Activated CD4-positive, alpha-beta T cell treated with anti-CD3 and anti-CD28 coated beads, Interleukin-2, amount 50 U/mL, for 16 hours (primary cell): ENCODE measurements around the gene SGPP2.

Experiments used
- DNase-seq: peaks from one replicate; pipeline ENCODE4 v3.0.0-alpha.2; 2020

SGPP2 gene

DNA sequence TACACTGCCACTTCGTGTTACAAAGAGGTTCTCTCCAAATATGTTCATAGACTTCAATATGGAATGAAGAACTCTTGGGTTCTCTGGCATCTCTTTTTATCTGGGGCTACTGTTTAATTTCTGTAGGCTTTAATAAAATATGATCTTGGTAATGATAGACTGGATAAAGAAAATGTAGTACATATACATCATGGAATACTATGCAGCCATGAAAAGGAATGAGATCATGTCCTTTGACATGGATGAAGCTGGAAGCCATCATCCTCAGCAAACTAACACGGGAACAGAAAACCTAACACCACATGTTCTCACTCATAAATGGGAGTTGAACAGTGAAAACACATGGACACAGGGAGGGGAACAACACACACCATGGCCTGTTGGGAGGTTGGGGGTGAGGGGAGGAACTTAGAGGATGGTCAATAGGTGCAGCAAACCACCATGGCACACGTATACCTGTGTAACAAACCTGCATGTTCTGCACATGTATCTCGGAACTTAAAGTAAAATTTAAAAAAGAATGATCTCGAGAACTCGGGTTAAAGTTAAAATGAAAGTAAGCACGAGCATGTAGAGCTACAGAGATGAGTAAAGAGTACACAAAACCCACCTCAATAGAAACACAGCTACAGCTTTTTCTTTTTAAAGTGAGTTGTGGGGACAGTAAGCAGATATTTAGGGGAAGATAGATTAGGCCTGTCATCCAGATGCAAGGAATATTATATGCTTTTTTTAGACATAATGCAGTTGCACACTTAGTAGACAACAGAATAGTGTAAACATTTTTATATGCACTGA lies 102.3 kb downstream of the SGPP2 start:
- DNase-seq, result no peak

DNA sequence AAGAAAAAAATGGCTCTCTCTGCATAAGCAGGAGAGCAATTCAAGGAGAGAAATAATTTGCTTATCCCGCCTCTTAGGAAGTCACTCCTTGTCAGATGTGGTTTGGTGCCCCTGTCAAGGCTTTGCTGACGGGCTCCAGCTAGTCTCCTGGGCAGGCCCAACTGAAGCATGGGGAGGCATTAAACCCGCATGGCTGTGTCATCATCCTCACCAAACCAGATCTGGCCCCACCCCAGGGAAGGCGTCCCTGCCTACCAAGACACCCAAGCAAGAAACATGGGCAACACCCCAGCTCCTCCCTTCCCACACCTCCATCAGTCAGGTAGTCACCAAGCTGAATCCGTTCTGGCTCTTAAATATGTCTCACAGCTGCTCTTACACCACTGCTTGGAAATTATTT lies 108.0 kb downstream of the SGPP2 start:
- DNase-seq, result no peak

DNA sequence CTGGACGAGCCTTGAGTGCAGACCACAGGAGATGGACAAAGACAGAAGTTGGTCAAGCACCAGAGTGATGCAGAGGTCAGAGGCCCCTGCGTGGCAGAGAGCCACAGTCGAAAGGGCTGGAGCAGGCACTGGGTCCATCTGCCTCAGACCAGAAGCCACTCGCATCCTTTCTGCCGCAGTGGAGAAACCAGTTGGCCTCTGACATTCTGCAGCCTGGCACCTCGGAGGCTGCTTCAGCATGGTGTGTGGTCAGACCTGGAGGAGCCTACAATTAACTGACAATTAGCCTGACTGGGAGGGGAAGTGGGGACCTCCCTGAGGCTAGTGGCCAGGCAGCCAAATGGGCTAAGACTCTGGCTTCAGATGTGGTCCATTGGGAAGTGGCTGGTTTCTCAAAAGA lies 111.1 kb downstream of the SGPP2 start:
- DNase-seq, result no peak

DNA sequence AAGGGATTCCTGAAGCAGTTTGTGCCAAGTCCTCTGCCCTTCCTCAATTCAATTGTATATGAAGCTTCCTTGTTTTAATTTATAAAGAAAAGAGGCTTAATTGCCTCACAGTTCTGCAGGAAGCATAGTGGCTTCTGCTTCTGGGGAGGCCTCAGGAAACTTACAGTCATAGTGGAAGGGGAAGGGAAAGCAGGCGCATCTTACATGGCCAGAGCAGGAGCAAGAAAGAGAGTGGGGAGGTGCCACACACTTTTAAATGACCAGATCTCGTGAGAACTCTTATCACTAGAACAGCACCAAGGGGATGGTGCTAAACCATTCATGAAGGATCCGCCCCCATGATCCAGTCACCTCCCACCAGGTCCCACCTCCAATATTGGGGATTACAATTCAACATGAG lies 114.2 kb downstream of the SGPP2 start:
- DNase-seq, result no peak

DNA sequence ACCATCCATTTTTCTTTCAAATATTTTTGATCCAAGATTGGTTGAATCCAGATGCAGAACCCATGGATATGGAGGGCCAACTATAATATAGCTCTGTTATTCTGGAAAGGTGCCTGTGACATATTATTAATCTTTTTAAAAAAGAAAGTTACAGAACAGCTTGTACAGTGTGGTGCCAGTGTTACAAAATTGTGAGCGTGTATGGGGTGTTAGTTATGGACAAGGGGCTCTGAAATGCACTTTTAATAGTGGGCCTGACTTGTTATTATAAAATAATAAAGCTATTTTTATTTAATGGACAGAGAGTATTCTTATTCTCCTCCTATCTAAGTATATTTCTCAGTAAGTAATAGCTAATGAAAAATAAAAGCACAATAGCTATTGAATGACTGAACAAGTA lies 120.3 kb downstream of the SGPP2 start:
- DNase-seq, result no peak

DNA sequence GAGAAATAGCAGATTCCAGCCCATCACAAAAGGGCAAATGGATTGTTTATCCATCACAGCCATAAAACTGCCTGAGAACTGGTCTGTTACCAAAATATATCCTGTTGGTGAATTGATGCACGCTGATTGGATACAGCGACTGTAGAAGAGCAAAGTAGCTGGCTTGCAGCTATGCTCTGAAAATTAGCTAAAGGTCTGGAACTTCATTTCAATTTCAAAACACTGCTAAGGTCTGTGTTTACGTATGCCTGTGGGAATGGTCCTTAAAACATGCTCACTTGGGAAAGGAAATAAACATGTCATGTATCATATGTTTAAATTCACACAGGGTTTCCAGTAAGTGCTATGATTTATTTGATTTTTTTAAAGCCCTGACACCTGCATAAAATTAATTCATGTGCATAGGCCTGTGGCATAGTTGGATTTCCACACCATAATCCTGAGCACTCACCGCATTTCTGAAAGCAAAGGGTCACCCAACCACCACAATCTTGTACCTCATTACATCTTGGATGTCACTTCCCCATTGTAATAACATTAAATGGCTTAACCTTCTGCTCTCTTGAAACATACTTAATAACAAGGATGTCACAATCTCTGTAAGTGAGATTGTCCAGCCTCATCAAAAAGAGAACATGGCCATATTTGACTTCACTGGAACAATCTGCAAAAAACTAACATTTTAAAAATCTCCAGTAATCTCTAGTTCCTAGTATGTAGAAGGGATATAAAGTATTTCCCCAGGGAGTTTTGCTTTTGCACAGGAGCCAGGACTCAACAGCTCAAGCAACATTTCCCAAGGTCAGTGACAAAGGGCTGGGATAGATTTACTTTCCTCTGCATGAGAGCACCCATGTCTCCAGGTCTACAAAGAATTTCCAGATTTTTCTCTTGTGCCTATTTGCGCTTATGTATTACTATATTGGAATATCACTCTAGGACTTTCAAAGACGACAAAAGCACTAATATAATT lies 121.8 kb downstream of the SGPP2 start:
- no peak for DNase-seq

DNA sequence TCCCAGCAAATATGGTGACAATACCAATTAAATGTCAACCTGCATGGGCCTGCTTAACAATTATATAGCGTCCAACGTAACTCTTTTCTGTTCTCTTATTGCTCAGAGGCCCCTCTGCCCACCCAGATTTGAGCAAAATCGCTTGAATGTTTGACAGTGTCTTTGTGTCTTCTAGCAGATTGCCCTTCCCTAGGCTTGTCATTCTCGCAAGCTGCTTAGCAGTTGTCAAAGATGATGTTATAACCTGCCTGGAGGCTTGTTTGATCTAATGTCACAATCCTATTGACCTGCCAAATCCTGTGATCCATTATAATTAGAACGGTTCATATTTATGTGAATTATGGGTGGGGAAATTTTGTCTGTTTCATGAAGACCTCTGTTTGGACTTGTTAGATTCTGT lies 122.7 kb downstream of the SGPP2 start:
- no peak for DNase-seq

DNA sequence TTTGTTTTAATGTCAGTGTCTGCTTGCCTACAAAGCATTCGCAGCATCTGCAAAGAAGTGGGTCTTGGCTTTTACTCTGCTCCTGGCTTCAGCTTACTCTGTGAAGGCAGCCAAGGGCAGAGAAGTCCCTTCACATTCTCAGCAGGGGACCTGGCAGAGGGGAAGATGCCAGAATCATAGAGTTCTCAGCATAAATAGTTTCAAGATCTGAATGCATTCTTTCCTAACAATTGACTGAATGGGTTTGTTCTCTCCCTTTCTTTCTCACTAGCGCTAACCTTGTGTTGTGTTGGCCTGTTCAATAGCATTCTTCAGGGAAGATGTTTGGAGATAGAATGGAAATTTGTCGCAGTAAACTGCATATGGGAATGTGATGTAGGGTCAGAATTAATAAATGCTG lies 124.6 kb downstream of the SGPP2 start:
- no peak for DNase-seq

DNA sequence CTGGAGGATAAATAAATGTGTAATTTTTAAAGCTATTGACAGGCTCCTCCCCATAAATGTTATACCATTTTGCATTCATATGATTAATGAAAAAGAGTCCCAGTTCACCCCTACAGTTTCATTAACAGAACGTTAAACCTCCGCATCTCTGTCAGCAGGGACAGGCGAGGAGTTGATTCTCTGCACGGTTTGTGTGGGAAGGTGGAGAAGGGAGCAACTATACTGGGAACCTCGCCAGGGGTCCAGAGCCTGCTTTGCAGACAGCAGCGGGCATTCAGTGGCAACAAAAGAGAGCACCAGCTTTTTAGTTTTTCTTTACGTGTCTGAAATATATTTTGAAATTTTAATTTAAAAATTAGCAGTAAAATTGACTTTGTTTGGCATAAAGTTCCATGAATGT lies 130.2 kb downstream of the SGPP2 start:
- DNase-seq, result no peak

DNA sequence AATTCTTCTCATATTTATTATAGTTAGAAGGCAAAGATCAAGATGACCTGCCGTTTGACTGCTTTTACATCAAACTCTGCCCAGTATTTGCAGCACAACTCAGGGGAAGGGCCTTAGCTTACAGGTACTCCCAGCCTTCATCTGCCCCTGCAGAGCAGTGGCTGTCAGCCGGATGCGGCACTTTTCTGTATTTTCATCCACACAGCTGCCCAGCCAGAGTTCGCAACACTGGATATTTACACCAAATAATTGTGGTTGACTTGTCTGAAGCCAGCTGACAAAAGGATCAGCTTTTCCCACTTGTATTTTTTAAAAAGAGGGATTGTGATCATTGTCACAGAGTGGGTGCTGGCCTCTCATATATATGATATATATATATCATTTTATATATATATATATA lies 136.8 kb downstream of the SGPP2 start:
- DNase-seq, result no peak

DNA sequence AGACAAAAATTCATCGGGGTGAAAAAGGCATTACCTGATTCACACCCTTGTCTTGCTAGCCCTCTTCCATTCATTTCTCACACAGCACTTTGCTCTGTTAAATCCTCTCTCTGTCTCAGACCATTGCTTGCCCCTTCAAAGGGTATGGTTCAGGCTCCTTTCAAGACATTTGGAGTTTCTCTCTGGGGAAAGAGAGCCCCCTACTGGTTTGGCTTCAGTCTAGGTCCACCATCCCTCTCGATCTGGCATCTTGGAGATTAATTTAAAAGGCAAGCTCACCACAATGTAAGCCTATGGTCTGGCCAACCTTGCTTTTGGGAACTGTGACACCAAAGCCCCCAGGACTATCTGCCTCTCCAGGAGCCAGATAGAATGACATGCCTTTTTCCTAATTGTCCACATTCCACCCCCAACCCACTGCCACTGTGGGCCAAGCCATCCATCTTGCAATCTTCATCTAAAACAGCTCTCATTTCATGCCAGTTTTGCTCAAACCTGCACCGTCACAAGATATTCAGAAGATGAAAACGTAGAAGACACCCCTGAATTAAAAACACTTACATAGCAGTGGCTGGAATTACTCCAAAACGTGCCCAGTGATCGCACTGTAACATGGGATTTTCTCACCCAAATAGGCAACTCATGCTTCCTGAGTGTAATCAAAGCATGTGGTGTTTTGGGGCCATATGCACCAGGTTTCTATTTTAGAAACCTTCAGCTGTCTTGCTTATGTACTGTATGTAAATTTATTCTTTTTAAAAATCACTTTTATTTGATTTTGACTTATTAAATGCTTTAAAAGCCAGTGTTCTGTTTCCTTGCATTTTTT lies 137.7 kb downstream of the SGPP2 start:
- peak; percentile 48 for DNase-seq

DNA sequence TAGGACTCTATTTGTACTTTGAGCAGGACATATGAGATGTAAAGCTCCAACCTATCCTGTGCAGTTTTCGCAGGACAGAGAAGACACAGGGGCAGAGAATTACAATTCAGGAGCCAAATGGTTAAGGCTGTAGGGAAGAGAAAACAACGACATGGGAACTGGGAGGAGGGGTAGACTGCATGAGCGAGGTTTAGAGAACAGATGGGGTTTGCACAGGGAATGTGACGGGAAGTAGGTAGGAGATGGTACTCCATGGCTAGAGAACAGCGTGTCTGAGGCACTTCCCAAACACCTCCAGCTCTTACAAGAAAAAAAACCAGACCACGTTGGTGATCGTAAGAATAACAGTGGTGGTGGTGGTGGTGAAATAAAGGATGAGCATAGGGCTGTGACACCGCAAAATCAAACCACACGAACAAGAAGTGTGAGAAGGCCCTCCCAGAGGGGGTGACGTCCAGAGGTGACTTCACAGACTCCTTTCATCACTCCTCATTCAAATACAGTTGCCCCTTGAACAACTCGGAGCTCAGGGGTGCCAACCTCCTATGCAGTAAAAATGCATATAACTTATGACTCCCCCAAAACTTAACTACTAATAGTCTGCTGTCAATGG lies 138.9 kb downstream of the SGPP2 start:
- no peak for DNase-seq

DNA sequence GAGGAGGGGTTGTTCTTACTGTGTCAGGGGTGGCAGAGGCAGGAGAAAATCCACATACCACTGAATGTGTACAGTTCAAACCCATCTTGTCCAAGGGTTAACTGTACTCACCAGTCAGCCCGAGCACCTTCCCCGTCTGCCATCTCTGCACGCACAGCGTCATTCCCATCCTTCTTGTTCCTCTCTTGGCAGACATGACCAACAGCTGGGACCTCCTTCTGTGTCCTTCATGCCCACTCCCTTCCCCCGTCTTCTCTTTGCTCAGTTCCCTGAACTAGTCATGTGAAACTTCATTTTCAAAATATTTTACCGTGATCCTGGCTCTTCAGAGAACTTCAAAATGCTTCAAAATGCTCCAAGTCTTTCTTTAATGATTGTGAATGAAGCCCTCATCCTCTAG lies 139.6 kb downstream of the SGPP2 start:
- no peak for DNase-seq

DNA sequence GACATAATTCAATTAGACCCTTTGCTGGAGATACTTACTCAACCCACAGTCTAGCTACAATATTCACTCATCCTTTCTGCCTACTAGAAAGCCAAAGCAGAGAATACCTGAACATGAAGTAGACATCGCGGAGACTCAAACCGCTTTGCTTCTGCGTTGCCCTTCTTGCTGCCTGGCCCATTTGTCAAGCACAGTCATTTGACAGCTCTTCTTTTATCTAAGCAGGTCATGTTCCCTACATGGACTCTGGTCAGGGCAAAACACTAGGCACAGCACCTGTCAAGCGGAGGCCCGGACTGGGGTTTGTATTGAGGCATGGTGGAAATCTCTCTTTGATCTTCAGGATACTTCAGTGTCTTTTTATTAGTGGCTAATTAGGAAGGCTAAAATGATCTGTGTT lies 141.9 kb downstream of the SGPP2 start:
- DNase-seq, result no peak

DNA sequence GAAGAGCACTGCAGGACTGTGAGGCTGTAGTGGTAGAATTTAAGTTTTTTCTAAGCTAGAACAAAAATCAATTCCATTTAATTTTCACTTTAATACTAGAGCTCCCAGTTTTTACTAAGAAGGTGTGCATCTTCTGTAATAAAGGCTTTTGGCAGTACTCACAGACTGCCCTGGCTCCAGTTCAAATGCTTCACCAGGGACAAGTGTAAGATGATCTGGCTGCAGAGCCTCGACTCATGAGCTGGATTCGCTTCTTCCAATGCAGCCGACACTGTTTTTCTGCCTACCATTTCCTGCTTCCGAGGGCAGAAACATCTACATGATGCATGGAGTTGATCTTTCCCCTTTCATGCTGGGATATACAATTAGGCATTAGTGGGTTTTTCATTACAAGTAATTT lies 144.5 kb downstream of the SGPP2 start:
- DNase-seq, result no peak

DNA sequence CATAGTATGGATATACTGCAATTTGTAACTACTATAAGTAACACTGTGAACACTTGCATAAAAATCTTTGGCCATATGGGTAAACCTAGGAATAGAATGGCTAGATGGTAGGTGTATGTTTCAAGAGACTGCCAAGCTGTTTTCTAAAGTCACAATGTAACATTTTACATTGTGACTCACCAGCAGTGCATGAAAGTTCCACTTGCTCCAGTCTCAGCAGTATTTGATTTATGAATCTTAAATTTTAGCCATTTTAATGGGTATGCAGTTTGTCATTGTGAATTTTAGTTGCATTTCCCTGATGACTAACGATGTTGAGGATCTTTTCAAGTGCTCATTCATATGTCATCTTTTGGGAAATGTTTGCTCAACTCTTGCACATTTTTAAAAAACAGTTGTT lies 145.5 kb downstream of the SGPP2 start:
- DNase-seq, result no peak

DNA sequence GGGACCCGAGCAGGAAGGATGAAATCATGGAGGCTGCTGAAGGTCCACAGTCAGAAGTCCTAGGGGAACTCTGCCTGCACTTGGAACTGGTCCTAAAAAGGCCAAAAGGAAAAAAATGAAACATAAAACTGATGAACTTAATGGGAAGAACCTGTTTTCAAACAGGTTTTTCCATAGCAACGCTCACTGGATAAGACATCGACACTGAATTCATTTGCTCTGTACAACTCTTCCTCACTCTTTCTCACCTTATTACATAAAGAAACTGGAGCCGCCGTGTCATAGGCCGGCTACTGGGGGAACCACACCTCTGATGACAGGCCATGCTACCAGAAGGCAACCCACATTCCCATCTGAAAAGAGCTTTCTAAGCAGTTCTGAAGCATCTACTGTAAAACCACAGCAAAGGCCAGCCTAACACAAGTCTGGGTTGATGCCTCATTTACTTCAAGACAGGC lies 147.9 kb downstream of the SGPP2 start:
- peak; percentile 25 for DNase-seq

DNA sequence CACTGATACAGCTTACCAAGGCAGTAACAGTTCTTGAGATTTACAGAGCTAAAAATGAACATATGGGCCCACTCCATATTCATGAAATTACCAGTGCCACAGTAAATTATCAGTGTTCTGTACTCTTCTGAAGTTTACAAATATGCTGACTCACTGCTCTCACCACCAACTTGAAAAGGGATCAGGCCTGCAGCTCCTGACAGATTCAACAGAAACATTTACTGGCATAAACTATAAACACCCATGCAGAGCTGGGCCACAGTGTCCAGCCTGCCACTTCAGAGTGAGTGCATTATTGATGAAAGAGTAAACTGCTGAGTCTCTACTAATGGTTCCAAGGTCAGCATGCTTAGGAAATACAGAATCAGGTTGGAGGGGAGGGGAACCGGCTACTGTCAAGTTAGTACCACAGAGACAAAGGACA lies 148.4 kb downstream of the SGPP2 start:
- peak; percentile 8 for DNase-seq

DNA sequence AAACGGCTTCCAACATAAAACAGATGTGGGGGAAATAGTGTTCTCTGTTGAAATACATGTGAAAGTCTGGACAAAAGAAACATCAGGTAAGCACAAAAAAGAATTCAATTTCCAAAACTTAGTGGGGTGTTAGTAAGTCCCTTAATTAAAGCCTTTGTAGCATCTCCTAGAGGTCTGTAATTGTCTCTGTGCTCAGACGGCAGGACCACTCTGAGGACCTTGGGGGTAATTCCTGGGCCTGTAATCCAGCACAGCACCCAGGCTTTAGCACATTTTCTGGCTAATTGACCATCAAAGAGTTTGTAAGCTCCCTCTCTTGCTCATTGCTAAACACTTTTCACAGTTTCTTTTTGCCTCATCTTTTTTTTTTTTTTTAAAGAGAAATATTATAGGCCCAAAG lies 151.3 kb downstream of the SGPP2 start:
- no peak for DNase-seq

DNA sequence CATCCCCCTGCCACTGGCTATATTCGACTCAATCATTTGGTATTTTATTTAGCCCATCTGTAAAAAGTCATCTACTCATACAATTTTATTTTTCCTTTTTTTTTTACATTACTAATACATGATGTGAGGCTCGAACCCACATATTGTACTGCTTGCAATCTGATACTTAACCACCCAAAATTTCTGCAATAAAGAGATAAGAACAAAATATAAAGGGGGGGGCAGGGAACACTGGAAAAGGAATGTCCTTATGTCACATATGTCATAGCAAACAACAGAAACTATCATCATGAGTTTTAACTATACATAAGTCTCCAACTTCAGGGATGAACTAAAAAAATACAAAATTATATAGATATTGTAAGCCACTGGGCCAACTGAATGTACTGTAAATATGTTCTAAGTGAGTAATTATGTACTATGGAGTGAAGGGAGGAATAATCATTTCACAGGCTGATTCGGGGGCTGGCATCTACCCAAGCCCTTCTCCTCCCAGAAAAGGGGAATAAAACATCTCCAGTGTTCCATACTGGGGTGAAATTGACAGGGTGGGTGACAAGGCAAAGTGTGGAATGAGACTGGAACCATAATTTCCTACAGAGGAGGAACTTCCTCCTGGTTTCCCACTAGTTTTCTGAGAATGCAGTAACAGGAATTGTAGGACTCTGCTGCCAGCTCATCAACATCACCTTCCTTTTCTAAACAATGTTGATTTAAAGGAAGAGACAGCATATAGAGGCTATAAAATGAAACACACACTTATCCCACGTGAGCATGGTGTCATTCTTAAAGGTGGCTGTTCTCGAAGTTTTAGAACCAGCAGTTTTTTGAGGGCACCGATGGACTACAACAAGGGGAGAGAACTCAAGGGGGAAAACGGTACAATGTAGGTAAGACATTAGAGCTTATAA lies 152.1 kb downstream of the SGPP2 start:
- no peak for DNase-seq

DNA sequence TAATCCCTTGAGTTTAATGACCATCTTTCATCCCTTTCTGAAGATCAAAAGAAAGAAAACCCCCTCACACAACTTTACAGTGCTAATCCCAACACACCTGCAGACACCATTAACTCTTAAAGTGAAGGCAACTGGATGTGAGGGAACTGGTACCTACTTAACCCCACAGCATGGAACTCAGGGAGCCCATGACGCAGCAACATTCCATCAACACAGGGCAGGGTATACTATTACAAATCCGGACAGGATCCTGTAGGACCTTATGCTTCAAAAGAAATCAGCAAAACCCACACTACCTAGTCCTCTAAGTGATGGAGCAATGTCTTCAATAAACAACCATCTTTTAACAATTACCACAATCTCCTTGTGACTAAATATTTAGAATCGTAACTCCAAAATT lies 153.0 kb downstream of the SGPP2 start:
- no peak for DNase-seq

DNA sequence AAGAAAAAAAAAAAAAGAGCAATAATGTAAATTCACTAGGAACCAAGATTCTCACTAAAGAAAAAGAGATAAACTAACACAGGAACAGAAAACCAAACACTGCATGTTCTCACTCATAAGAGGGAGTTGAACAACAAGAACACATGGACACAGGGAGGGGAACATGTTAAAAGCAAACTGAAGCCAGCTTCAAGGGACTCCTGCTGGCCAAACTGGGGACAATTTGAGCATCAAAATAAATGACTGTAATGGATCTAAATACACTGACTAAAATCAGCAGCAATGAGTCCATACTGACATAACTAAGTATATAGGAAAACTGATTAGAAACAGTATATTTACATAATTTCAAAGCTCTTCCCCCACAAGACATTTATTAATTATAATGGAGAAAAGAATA lies 158.6 kb downstream of the SGPP2 start:
- DNase-seq, result no peak
